ENCODE results near the gene IL17B.

DNA sequence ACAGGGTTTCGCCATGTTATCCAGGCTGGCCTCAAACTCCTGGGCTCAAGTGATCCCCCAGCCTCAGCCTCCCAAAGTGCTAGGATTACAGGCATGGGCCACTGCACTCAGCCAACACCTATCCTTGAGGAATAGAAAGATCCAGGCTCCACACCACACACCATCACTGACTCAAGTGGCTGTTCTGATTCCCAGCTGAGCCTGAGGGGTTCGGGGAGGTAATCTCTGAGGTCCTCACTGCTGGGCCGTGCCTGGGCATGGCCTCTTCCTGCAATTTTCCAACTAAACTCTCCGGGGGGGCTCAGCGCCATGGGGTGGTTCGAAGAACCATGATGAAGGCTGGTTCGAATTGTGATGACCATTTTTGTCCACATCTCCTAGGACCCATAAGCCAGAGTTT lies 31.0 kb upstream of the IL17B start:
- no peak for TF ChIP-seq POLR2A (IDR thresholded peaks at IDR 0.05)
- TF ChIP-seq, protein P1, sequence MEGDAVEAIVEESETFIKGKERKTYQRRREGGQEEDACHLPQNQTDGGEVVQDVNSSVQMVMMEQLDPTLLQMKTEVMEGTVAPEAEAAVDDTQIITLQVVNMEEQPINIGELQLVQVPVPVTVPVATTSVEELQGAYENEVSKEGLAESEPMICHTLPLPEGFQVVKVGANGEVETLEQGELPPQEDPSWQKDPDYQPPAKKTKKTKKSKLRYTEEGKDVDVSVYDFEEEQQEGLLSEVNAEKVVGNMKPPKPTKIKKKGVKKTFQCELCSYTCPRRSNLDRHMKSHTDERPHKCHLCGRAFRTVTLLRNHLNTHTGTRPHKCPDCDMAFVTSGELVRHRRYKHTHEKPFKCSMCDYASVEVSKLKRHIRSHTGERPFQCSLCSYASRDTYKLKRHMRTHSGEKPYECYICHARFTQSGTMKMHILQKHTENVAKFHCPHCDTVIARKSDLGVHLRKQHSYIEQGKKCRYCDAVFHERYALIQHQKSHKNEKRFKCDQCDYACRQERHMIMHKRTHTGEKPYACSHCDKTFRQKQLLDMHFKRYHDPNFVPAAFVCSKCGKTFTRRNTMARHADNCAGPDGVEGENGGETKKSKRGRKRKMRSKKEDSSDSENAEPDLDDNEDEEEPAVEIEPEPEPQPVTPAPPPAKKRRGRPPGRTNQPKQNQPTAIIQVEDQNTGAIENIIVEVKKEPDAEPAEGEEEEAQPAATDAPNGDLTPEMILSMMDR (IDR thresholded peaks at IDR 0.05), result no peak

Measured in heart left ventricle (tissue), 13 donors.